GM21515 (cell line): ENCODE results near the gene FOXL2NB.

ENCODE experiments used
- ATAC-seq: cut with Tn5 transposase; IDR thresholded peaks from one replicate; pipeline ENCODE4 v1.9.1; 2021; ENCODE audit not compliant: unreplicated experiment

Gene FOXL2NB

GRCh38 chr3:138944929-138945708 lies 1.9 kb upstream of the FOXL2NB start:
- ATAC-seq, result no peak

GRCh38 chr3:138945709-138946662 lies 1.0 kb upstream of the FOXL2NB start:
- no peak for ATAC-seq

- ATAC-seq, result no peak
These were observed 591 bp downstream of the FOXL2NB start for GRCh38 chr3:138947495-138948121.

GRCh38 chr3:138948371-138949001 lies 1.5 kb downstream of the FOXL2NB start:
- no peak for ATAC-seq

- ATAC-seq, result no peak
These were observed 2.0 kb downstream of the FOXL2NB start for GRCh38 chr3:138949002-138949418.

GRCh38 chr3:138949445-138950005 lies 2.5 kb downstream of the FOXL2NB start:
- ATAC-seq, result no peak

- ATAC-seq, result no peak
These were observed 3.1 kb downstream of the FOXL2NB start for GRCh38 chr3:138950006-138950644.

- no peak for ATAC-seq
These were observed 3.7 kb downstream of the FOXL2NB start for GRCh38 chr3:138950701-138951100.

- no peak for ATAC-seq
These were observed 13.4 kb downstream of the FOXL2NB start for GRCh38 chr3:138960417-138960852.

GRCh38 chr3:138962854-138963560 lies 16.0 kb downstream of the FOXL2NB start:
- no peak for ATAC-seq

GRCh38 chr3:138964264-138964663 lies 17.2 kb downstream of the FOXL2NB start:
- ATAC-seq, result no peak

GRCh38 chr3:138964923-138965322 lies 17.9 kb downstream of the FOXL2NB start:
- ATAC-seq, result no peak

GRCh38 chr3:138971766-138972320 lies 24.8 kb downstream of the FOXL2NB start:
- no peak for ATAC-seq

- ATAC-seq, result no peak
These were observed 25.9 kb downstream of the FOXL2NB start for GRCh38 chr3:138972941-138973340.

- ATAC-seq, result no peak
These were observed 27.4 kb downstream of the FOXL2NB start for GRCh38 chr3:138974462-138974861.

- ATAC-seq, result no peak
These were observed 28.3 kb downstream of the FOXL2NB start for GRCh38 chr3:138975351-138975750.

- no peak for ATAC-seq
These were observed 29.0 kb downstream of the FOXL2NB start for GRCh38 chr3:138976047-138976446.

GRCh38 chr3:138984816-138985215 lies 37.8 kb downstream of the FOXL2NB start:
- no peak for ATAC-seq

- no peak for ATAC-seq
These were observed 38.9 kb downstream of the FOXL2NB start for GRCh38 chr3:138985932-138986331.
